ENCODE results near the gene TRAF1.

The TRAF1 gene

GRCh38 chr9:120865809-120866208, 60.8 kb downstream of the TRAF1 start:
- FAIRE-seq: no peak

GRCh38 chr9:120865176-120865575, 61.4 kb downstream of the TRAF1 start:
- FAIRE-seq: no peak

- FAIRE-seq: no peak
Measured at GRCh38 chr9:120864719-120865118, 61.9 kb downstream of the TRAF1 start.

GRCh38 chr9:120863833-120864232, 62.8 kb downstream of the TRAF1 start:
- FAIRE-seq: no peak

GRCh38 chr9:120862452-120862851, 64.1 kb downstream of the TRAF1 start:
- no peak for FAIRE-seq

GRCh38 chr9:120861935-120862334, 64.7 kb downstream of the TRAF1 start:
- no peak for FAIRE-seq

GRCh38 chr9:120860083-120860482, 66.5 kb downstream of the TRAF1 start:
- FAIRE-seq: no peak

- FAIRE-seq: no peak
Measured at GRCh38 chr9:120859361-120859760, 67.2 kb downstream of the TRAF1 start.

- FAIRE-seq: no peak
Measured at GRCh38 chr9:120857902-120858301, 68.7 kb downstream of the TRAF1 start.

GRCh38 chr9:120857481-120857880, 69.1 kb downstream of the TRAF1 start:
- no peak for FAIRE-seq

- no peak for FAIRE-seq
Measured at GRCh38 chr9:120856700-120857099, 69.9 kb downstream of the TRAF1 start.

- FAIRE-seq: no peak
Measured at GRCh38 chr9:120855827-120856670, 70.5 kb downstream of the TRAF1 start.

- FAIRE-seq: no peak
Measured at GRCh38 chr9:120854596-120855327, 71.8 kb downstream of the TRAF1 start.

- no peak for FAIRE-seq
Measured at GRCh38 chr9:120853198-120853597, 73.4 kb downstream of the TRAF1 start.
